ENCODE data around the gene GPR75. TPM values are rescaled to one million over a fixed set of nuclear protein-coding genes. Genes with fewer than 3 reads are reported as not detected.
"Not testable (repeated sequence)": the region's sequence is repeated elsewhere in the genome, so short reads cannot be mapped to it uniquely, and the experiment has no call there.

The GPR75 gene
- total RNA-seq, 2 experiments from 2014 or later = 1.6 to 2.0 TPM

DNA sequence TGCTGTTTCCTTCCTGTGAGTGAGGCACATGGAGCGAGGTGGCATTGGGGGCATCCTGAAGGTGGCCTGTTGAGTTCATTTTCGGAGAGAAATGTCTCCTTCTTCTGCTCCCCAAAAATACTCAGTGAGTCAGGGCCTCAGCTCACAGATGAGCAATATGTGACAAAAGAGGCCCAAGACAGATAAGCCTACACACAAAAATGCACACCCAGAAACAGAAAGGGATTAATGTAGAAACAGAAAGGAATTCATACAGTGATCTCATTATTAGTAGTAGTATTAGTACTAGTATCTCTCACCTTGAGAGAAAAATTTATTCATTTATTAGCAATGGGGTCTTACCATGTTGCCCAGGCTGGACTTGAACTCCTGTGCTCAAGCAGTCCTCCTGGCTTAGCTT, 5.1 kb downstream of the GPR75 start:
- Histone ChIP-seq H3K4me1 (ENCODE audit: insufficient read depth, low read length) (no peaks in the 10 kb centered on the region), H3K9me3 (ENCODE audit: control insufficient read depth in 1 of 2, insufficient read depth in 1 of 2, low read length in 2 of 2) (no peaks in the 10 kb centered on the region), H3K4me3 (ENCODE audit: low read length) (no peak overlapping the region), H3K36me3 (ENCODE audit: insufficient read depth, low read length) (peaks cover 2% of the 10 kb centered on the region), H3K27ac (ENCODE audit: low read depth in 1 of 2, low read length in 2 of 2) (no peak overlapping the region), H3K27me3 (ENCODE audit: control insufficient read depth in 1 of 2, insufficient read depth in 2 of 2, low read length in 2 of 2) (no peaks in the 10 kb centered on the region)
- CTCF ChIA-PET = no interaction called here
- DNase-seq (no peak), ATAC-seq (ENCODE audit: poor library complexity) (no peak)
- intact Hi-C loops (cut with DNase I, micrococcal nuclease) = no loop called here
- H3K4me1 Mint-ChIP-seq (ENCODE audit: low read depth) = peaks cover 4% of the 10 kb centered on the region
- H3K27me3 Mint-ChIP-seq = no peaks in the 10 kb centered on the region
- POLR2A ChIA-PET = no interaction called here
- no peak for TF ChIP-seq CTCF (IDR thresholded peaks at IDR 0.05)
- no peaks in the 10 kb centered on the region for H3K9me3 Mint-ChIP-seq
- peaks cover 38% of the 10 kb centered on the region for H3K36me3 Mint-ChIP-seq (ENCODE audit: low read depth)
- no peak overlapping the region for H3K27ac Mint-ChIP-seq
- no peak overlapping the region for H3K4me3 Mint-ChIP-seq

GRCh38 chr2:53852532-53852931, 7.2 kb downstream of the GPR75 start:
- no peaks in the 10 kb centered on the region for H3K27me3 Mint-ChIP-seq
- Histone ChIP-seq H3K4me1 (ENCODE audit: insufficient read depth, low read length) (no peaks in the 10 kb centered on the region), H3K9me3 (ENCODE audit: control insufficient read depth in 1 of 2, insufficient read depth in 1 of 2, low read length in 2 of 2) (no peaks in the 10 kb centered on the region), H3K36me3 (ENCODE audit: insufficient read depth, low read length) (peaks cover 2% of the 10 kb centered on the region), H3K4me3 (ENCODE audit: low read length) (no peak overlapping the region), H3K27me3 (ENCODE audit: control insufficient read depth in 1 of 2, insufficient read depth in 2 of 2, low read length in 2 of 2) (no peaks in the 10 kb centered on the region), H3K27ac (ENCODE audit: low read depth in 1 of 2, low read length in 2 of 2) (no peak overlapping the region)
- peaks cover 4% of the 10 kb centered on the region for H3K4me1 Mint-ChIP-seq (ENCODE audit: low read depth)
- DNase-seq = no peak
- CTCF ChIA-PET = no interaction called here
- POLR2A ChIA-PET = interaction anchor here (1.2 kb wide), 1 partner anchor 66 kb away, joined by 3 read pairs; the partner anchor contains the start of genes ASB3 and ERLEC1
- H3K4me3 Mint-ChIP-seq = no peak overlapping the region
- TF ChIP-seq CTCF (IDR thresholded peaks at IDR 0.05) = no peak
- intact Hi-C loops (cut with DNase I, micrococcal nuclease) = no loop called here
- H3K36me3 Mint-ChIP-seq (ENCODE audit: low read depth) = peaks cover 28% of the 10 kb centered on the region
- ATAC-seq (ENCODE audit: poor library complexity) = no peak
- no peak overlapping the region for H3K27ac Mint-ChIP-seq
- no peaks in the 10 kb centered on the region for H3K9me3 Mint-ChIP-seq

- DNase-seq; H3K4me1 Mint-ChIP-seq (ENCODE audit: low read depth); POLR2A ChIA-PET; H3K27ac ChIP-seq (ENCODE audit: low read depth in 1 of 2, low read length in 2 of 2); H3K4me3 ChIP-seq (ENCODE audit: low read length); intact Hi-C loops (cut with DNase I, micrococcal nuclease); H3K9me3 ChIP-seq (ENCODE audit: control insufficient read depth in 1 of 2, insufficient read depth in 1 of 2, low read length in 2 of 2); H3K36me3 ChIP-seq (ENCODE audit: insufficient read depth, low read length); H3K27ac Mint-ChIP-seq; CTCF ChIA-PET; H3K4me3 Mint-ChIP-seq; H3K4me1 ChIP-seq (ENCODE audit: insufficient read depth, low read length); H3K9me3 Mint-ChIP-seq; ATAC-seq (ENCODE audit: poor library complexity); H3K27me3 ChIP-seq (ENCODE audit: control insufficient read depth in 1 of 2, insufficient read depth in 2 of 2, low read length in 2 of 2); H3K27me3 Mint-ChIP-seq: not testable (repeated sequence)
- peaks cover 23% of the 10 kb centered on the region for H3K36me3 Mint-ChIP-seq (ENCODE audit: low read depth)
Observed at GRCh38 chr2:53851052-53851757, 8.6 kb downstream of the GPR75 start.

DNA sequence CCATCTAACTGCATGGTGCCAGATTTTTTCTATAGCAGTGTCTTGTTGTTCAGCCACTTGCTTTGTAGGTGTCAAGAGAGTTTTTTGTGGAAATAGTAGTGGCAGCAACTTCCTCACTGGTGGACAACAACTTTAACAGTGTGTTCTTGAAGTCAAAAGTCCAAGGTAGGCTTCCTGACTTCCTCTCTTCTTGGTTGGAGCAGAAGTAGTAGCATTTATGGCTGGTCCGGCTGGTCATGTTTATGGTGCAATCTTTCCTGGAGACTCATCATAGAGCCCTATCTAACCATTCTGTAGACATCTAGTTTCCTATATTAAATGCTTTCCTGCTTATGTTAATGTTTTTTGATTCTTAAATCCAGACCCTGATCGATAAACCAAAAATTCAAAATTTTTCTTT, 11.7 kb downstream of the GPR75 start:
- ChIA-PET CTCF (no interaction called here), POLR2A (no interaction called here)
- H3K4me3 Mint-ChIP-seq = no peak overlapping the region
- TF ChIP-seq CTCF (IDR thresholded peaks at IDR 0.05) = no peak
- H3K27me3 Mint-ChIP-seq = no peaks in the 10 kb centered on the region
- peaks cover 8% of the 10 kb centered on the region for H3K36me3 Mint-ChIP-seq (ENCODE audit: low read depth)
- no peaks in the 10 kb centered on the region for H3K27me3 ChIP-seq (ENCODE audit: control insufficient read depth in 1 of 2, insufficient read depth in 2 of 2, low read length in 2 of 2)
- H3K9me3 ChIP-seq (ENCODE audit: control insufficient read depth in 1 of 2, insufficient read depth in 1 of 2, low read length in 2 of 2) = no peaks in the 10 kb centered on the region
- DNase-seq (no peak), ATAC-seq (ENCODE audit: poor library complexity) (no peak)
- no peak overlapping the region for H3K27ac ChIP-seq (ENCODE audit: low read depth in 1 of 2, low read length in 2 of 2)
- H3K4me1 Mint-ChIP-seq (ENCODE audit: low read depth) = peaks cover 3% of the 10 kb centered on the region
- H3K27ac Mint-ChIP-seq = no peak overlapping the region
- H3K9me3 Mint-ChIP-seq = no peaks in the 10 kb centered on the region
- H3K4me1 ChIP-seq (ENCODE audit: insufficient read depth, low read length) = no peaks in the 10 kb centered on the region
- intact Hi-C loops (cut with DNase I, micrococcal nuclease) = no loop called here
- H3K4me3 ChIP-seq (ENCODE audit: low read length) = no peak overlapping the region
- no peaks in the 10 kb centered on the region for H3K36me3 ChIP-seq (ENCODE audit: insufficient read depth, low read length)
